Neural progenitor cell (in vitro differentiated cells): ENCODE results near the gene OR6C70. TPM values are rescaled to one million over a fixed set of nuclear protein-coding genes. Genes with fewer than 3 reads are reported as not detected.

Source experiments
- DNase-seq: peaks from one replicate; pipeline ENCODE4 v3.0.0-alpha.2; 2016; ENCODE audit warnings: low spot score
- H2AFZ ChIP-seq: fragments of 200-600 bp; sonication (generic); replicated peaks from 2 replicates; pipeline ENCODE4 v1.6.1; 2016; ENCODE audit warnings: antibody characterized with exemption
- H3F3A ChIP-seq: fragments of 200-600 bp; sonication (generic); 2 replicates; pipeline ENCODE4 v1.6.1; 2016; ENCODE audit warnings: antibody characterized with exemption, low read depth
- H3K27ac ChIP-seq: fragments of 200-600 bp; sonication (generic); 2 replicates; pipeline ENCODE4 v1.5.1; 2016; ENCODE audit warnings: mild to moderate bottlenecking
- H3K27me3 ChIP-seq: fragments of 200-600 bp; sonication (generic); 2 replicates; pipeline ENCODE4 v1.6.1; 2016; ENCODE audit warnings: mild to moderate bottlenecking, moderate library complexity
- H3K36me3 ChIP-seq: fragments of 200-600 bp; sonication (generic); 2 replicates; pipeline ENCODE4 v1.5.1; 2016
- H3K4me1 ChIP-seq: fragments of 200-600 bp; sonication (generic); 2 replicates; pipeline ENCODE4 v1.6.1; 2016; ENCODE audit warnings: mixed run types
- H3K4me2 ChIP-seq: fragments of 200-600 bp; sonication (generic); 2 replicates; pipeline ENCODE4 v1.6.1; 2016
- H3K4me3 ChIP-seq: fragments of 200-600 bp; sonication (generic); 2 replicates; pipeline ENCODE4 v1.5.1; 2016
- H3K79me2 ChIP-seq: fragments of 200-600 bp; sonication (generic); 2 replicates; pipeline ENCODE4 v1.6.1; 2016; ENCODE audit warnings: low read depth
- H3K9ac ChIP-seq: fragments of 200-600 bp; sonication (generic); 2 replicates; pipeline ENCODE4 v1.6.1; 2016
- H3K9me3 ChIP-seq: fragments of 200-600 bp; sonication (generic); 2 replicates; pipeline ENCODE4 v1.5.1; 2016; ENCODE audit warnings: low read depth
- H4K20me1 ChIP-seq: fragments of 200-600 bp; sonication (generic); 2 replicates; pipeline ENCODE4 v1.6.1; 2016; ENCODE audit warnings: low read depth
- H3K27ac Mint-ChIP-seq: 3 replicates; pipeline ENCODE4 v1.8.0; 2021; ENCODE audit warnings: mixed read lengths
- H3K27me3 Mint-ChIP-seq: 2 replicates; pipeline ENCODE4 v1.8.0; 2022; ENCODE audit warnings: low read depth, mild to moderate bottlenecking, inconsistent platforms, moderate library complexity, mixed read lengths; ENCODE audit not compliant: insufficient read depth
- H3K36me3 Mint-ChIP-seq: 3 replicates; pipeline ENCODE4 v1.8.0; 2021; ENCODE audit warnings: mixed read lengths
- H3K4me1 Mint-ChIP-seq: 3 replicates; pipeline ENCODE4 v1.8.0; 2021; ENCODE audit warnings: mixed read lengths
- H3K4me3 Mint-ChIP-seq: 3 replicates; pipeline ENCODE4 v1.8.0; 2021; ENCODE audit warnings: mild to moderate bottlenecking, moderate library complexity, mixed read lengths
- H3K9me3 Mint-ChIP-seq: 3 replicates; pipeline ENCODE4 v1.8.0; 2020; ENCODE audit warnings: mixed read lengths
- CTCF ChIP-seq: fragments of 200-600 bp; sonication (generic); IDR thresholded peaks from 2 replicates; pipeline ENCODE4 v1.5.1; 2017; ENCODE audit warnings: antibody characterized with exemption, mild to moderate bottlenecking
- EZH2 ChIP-seq: fragments of 200-600 bp; sonication (generic); IDR thresholded peaks from 2 replicates; pipeline ENCODE4 v1.6.1; 2017; ENCODE audit warnings: antibody characterized with exemption, mild to moderate bottlenecking, moderate library complexity
- EZH2phosphoT487 ChIP-seq: fragments of 200-600 bp; sonication (generic); IDR thresholded peaks from 2 replicates; pipeline ENCODE4 v1.6.1; 2017; ENCODE audit warnings: antibody characterized with exemption
- total RNA-seq: library from RNA; depleted of rRNA; stranded (reverse); fragments of >200 nt; gene quantifications from 2 replicates; pipeline ENCODE4 v1.2.3, GENCODE V29; 2015; ENCODE audit warnings: low replicate concordance

OR6C70 gene
- not detected in 2 replicates for total RNA-seq

GRCh38 chr12:55470088-55470829 lies at the start of gene OR6C70:
Gene OR6C70 (minus strand): TSS chr12:55470138. CDS start chr12:55470138, 0 bp downstream.
- peak within 1 kb of the TSS; percentile 27 for H2AFZ ChIP-seq

GRCh38 chr12:55516391-55516790 lies 46.5 kb upstream of the OR6C70 start:
- no peak for TF ChIP-seq EZH2
- no peak for TF ChIP-seq CTCF
- TF ChIP-seq EZH2phosphoT487 = no peak
- Mint-ChIP-seq H3K27ac (no peak overlapping the region), H3K4me1 (no peaks in the 10 kb centered on the region), H3K9me3 (peaks cover 16% of the 10 kb centered on the region), H3K36me3 (no peaks in the 10 kb centered on the region), H3K4me3 (no peak overlapping the region), H3K27me3 (no peaks in the 10 kb centered on the region)
- H3K27me3 ChIP-seq = no peaks in the 10 kb centered on the region
- no peak overlapping the region for H2AFZ ChIP-seq
- DNase-seq = no peak
- no peaks in the 10 kb centered on the region for H3K9me3 ChIP-seq
- no peak overlapping the region for H3K4me2 ChIP-seq
- no peaks in the 10 kb centered on the region for H3K79me2 ChIP-seq
- no peaks in the 10 kb centered on the region for H3K36me3 ChIP-seq
- H4K20me1 ChIP-seq = no peaks in the 10 kb centered on the region
- H3K27ac ChIP-seq = no peak overlapping the region
- H3F3A ChIP-seq = no peaks in the 10 kb centered on the region
- H3K4me3 ChIP-seq = no peak overlapping the region
- no peaks in the 10 kb centered on the region for H3K4me1 ChIP-seq
- no peak overlapping the region for H3K9ac ChIP-seq

More at GRCh38 chr12:55470088-55470829, at the start of gene OR6C70:
- no peak within 1 kb of the TSS for H3K27ac Mint-ChIP-seq
- no peaks in the 10 kb centered on the region for H3K9me3 Mint-ChIP-seq
- Histone ChIP-seq H3K36me3 (no peaks in the 10 kb centered on the region), H3K9ac (no peak within 1 kb of the TSS), H3K4me1 (no peaks in the 10 kb centered on the region), H3K4me3 (no peak within 1 kb of the TSS), H3F3A (no peaks in the 10 kb centered on the region), H3K79me2 (no peaks in the 10 kb centered on the region), H3K9me3 (no peaks in the 10 kb centered on the region), H3K4me2 (no peak within 1 kb of the TSS), H3K27ac (no peak within 1 kb of the TSS), H4K20me1 (no peaks in the 10 kb centered on the region), H3K27me3 (no peaks in the 10 kb centered on the region)
- no peaks in the 10 kb centered on the region for H3K36me3 Mint-ChIP-seq
- no peak for TF ChIP-seq CTCF
- no peak for TF ChIP-seq EZH2phosphoT487
- no peak for TF ChIP-seq EZH2
- H3K4me3 Mint-ChIP-seq = no peak within 1 kb of the TSS
- no peaks in the 10 kb centered on the region for H3K4me1 Mint-ChIP-seq
- DNase-seq = no peak
- no peaks in the 10 kb centered on the region for H3K27me3 Mint-ChIP-seq

GRCh38 chr12:55515696-55516095 lies 45.8 kb upstream of the OR6C70 start:
- TF ChIP-seq CTCF (peak; percentile 22), EZH2 (no peak)
- no peaks in the 10 kb centered on the region for H3K79me2 ChIP-seq
- Mint-ChIP-seq H3K36me3 (no peaks in the 10 kb centered on the region), H3K27me3 (no peaks in the 10 kb centered on the region), H3K9me3 (peaks cover 16% of the 10 kb centered on the region), H3K4me3 (no peak overlapping the region), H3K27ac (no peak overlapping the region), H3K4me1 (no peaks in the 10 kb centered on the region)
- H4K20me1 ChIP-seq = no peaks in the 10 kb centered on the region
- H3K9ac ChIP-seq = no peak overlapping the region
- no peaks in the 10 kb centered on the region for H3K4me1 ChIP-seq
- H3K27ac ChIP-seq = no peak overlapping the region
- H3K4me3 ChIP-seq = no peak overlapping the region
- no peak overlapping the region for H2AFZ ChIP-seq
- H3F3A ChIP-seq = no peaks in the 10 kb centered on the region
- no peaks in the 10 kb centered on the region for H3K9me3 ChIP-seq
- no peaks in the 10 kb centered on the region for H3K27me3 ChIP-seq
- DNase-seq = peak; percentile 4
- H3K4me2 ChIP-seq = no peak overlapping the region
- no peaks in the 10 kb centered on the region for H3K36me3 ChIP-seq
